ENCODE results near the gene MYO1C. TPM values are rescaled to one million over a fixed set of nuclear protein-coding genes. Genes with fewer than 3 reads are reported as not detected.
A peak's percentile ranks its signal among the peaks of the same experiment; 100 is the strongest.

Gene MYO1C
- total RNA-seq, 2 donors from 2014 or later: 175 to 184 TPM

DNA sequence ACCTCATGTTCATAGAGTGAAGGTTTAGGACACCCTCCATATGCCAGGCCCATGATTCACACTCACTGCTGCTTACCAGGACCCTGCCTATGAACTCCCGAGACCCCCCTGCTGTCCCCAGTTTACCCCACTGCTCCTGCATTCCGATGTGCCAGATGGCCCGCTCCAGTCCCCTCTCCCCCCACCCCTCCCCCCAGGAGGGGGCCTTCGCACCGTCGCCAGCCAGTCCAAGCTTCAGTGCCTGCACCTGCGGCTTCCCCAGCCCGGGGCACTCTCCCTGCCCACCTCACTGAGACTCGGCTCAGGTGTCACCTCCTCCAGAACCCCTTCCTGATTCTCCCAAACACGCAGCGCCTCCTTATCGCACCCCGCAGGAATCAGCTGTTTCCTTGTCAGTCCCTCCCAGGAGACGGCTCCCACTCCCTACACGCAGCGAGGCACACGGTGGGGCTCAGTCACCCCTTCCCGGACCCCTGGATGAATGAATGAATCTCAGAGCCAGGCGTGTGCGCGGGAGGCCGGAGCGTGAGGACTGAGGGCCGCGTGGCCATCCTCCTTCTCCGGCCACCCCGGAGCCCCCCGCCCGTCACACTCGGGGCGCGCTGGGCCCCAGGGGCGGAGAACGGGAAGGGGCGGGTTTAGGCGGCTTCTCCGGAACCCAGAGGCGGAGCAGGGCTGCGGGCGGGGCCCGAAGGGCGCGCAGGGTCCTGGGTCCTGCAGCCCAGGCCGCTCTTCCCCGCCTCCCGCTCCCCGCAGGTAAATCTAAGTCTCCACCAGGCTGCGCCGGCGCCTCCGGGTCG is 1.6 kb downstream of the MYO1C start:
- intact Hi-C loops (cut with DNase I): no loop called here
- DNase-seq (peak; percentile 85), ATAC-seq (peak; percentile 26 to 36)

- DNase-seq (no peak), ATAC-seq (no peak)
- intact Hi-C loops (cut with DNase I): no loop called here
Measured at GRCh38 chr17:1488826-1489270, 3.6 kb downstream of the MYO1C start.

DNA sequence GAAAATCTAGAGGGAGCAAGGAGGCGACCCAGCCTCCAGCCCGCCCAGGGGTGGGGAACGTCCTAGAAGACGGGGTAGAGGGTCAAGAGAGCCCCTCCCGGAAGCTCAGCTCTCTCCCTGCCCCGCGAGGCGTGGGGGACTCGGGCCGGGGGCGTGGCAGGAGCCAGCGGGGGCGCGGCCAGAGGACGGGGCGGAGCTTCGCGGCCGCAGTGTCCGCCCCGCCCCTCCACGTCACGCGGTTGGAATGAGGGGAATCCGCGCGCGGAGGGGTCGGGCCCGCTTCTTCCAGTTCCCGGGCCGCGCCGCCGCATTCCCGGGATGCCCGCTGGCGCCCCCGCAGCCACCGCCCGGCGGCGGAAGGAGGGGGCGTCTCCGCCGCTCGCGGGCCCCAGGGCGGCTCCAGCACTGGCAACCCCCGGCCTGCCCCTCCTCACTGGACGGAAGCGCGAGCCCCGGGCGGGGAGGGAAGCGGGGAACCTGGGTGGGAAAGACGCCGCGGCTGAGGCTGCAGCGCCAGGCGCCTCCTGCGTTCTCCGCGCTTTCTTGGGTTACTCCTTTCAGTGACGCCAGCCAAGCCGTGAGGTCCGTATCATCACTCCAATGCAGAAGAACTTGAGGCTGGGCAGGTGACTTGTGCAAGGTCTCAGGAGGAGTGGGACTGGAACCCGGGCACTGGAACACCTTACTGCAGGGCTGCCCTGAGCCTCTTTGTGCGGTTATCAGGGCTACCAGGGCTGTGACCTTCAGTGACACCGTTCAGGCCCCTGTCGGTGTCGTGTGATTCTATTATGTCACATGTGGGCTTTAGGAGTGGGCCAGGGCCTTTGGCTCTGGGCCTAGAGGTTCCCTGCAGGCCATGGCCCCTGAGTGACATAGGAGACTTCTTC is 4.3 kb downstream of the MYO1C start:
- DNase-seq (peak; percentile 92), ATAC-seq (peak; percentile 67 to 69)
- intact Hi-C loops (cut with DNase I): no loop called here

GRCh38 chr17:1486802-1487695 is 5.4 kb downstream of the MYO1C start:
- DNase-seq (peak; percentile 86), ATAC-seq (peak; percentile 13 to 44)
- intact Hi-C loops (cut with DNase I): no loop called here

- intact Hi-C loops (cut with DNase I): no loop called here
- peak; percentile 83 for DNase-seq
- peak; percentile 26 to 34 for ATAC-seq
Measured at GRCh38 chr17:1485423-1486376, 6.8 kb downstream of the MYO1C start.

DNA sequence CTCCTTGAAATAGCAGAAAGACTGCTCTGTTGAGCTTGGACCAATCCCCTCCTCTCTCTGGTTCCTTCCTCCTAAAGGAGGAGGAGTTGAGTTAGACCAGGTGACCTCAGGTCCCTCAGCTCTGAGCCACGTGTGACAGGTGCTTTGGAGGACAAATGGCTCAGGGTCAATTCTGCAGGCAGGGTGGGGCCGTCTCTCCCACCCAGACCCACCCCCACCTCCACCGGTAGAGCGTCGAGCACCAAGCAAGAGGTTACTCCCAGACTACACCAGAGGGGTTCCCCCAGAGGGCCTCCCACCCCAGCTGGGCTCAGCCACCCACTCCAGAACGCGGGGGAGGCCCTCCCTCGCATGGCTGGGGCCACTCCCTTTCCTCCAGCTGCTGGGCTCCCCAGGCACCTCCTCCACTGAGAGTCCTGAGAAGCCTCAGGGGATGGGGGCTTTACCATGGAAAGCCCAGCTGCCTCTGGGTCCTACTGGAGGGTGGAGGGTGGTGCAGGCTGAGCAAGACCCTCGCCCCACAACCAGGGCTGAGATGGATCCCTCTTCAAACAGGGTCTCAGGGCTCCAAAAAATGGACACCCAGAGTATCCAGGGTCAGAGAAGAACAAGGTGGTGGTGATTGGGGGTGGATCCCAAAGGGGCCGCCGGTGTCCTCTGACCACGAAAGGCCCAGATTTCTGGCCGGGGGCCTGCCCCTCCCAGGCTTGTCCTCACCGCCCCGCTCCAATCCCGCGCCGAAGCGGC is 7.6 kb downstream of the MYO1C start:
- intact Hi-C loops (cut with DNase I): no loop called here
- ATAC-seq (peak; percentile 4 to 6), DNase-seq (peak; percentile 61)

- ATAC-seq (no peak), DNase-seq (peak; percentile 51)
- intact Hi-C loops (cut with DNase I): no loop called here
Measured at GRCh38 chr17:1484060-1484535, 8.4 kb downstream of the MYO1C start.

DNA sequence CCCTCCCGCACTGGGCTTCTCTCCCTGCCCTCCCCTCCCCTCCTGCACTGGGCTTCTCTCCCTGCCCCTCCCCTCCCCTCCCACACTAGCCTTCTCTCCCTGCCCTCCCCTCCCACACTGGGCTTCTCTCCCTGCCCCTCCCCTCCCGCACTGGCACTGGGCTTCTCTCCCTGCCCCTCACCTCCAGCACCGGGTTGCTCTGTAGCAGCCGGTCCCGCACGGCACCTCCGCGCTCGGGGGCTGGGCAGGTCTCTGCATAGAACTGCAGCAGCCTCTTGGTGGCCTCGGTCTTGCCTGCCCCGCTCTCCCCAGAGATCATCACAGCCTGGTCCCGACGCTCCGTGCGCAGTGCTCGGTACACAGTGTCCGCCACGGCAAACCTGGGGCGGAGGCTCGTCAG is 9.8 kb downstream of the MYO1C start:
- intact Hi-C loops (cut with DNase I): no loop called here
- no peak for ATAC-seq
- peak; percentile 31 for DNase-seq

- ATAC-seq: no peak
- no peak for DNase-seq
- intact Hi-C loops (cut with DNase I): no loop called here
Measured at GRCh38 chr17:1481736-1482135, 10.8 kb downstream of the MYO1C start.

DNA sequence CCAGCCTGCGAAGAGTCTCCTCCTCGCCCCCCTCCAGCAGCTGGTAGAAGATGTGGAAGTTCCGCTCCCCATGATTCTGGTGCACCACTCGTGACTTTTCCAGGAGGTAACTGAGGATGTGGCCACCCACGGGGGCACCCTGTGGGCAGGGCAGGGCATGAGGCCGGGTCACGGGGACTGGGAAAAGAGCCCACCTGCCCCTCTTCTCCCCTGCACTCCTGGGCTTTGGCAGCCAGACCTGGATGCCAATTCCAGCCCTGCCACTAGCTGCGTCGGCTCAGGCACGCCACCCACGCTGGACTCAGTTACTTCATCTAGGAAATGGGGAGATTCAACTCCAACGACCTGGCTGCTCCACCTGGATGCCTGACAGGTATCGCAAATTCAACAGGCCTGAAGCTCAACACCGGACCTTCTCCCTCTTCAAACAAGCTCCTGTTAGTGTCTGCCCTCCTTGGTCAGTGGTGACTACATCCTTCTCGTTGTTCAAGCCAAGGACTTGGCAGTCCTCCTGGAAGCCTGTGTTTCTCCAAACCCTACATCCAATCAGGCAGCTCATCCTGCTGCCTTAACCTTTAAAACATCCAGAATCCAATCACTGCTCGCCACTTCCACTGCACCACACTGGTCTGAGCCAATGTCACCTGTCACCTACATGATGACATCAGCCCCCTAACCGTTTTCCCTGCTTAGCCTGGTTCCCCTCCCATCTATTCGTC is 11.6 kb downstream of the MYO1C start:
- DNase-seq (no peak), ATAC-seq (peak in 1 of 2 donors; percentile 2)
- intact Hi-C loops (cut with DNase I): no loop called here

DNA sequence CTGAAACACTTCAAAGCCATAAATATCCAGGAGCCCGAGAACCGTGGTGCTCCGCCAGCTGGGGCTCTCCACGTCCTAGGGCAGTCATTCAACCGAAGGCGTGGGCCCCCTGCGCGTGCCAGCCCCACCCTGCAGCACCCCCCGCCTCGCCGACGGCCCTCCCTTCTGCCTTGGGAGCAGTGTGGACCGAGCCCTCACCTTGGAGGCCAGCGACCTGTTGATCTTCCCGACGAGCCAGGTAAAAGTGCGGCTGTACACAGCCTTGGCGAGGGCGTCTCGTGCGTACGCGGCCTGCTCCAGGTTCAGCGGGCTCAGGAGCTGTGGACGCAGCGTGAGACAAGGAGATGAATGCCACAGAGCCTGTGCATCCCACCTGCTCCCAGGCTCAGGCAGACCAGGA is 14.1 kb downstream of the MYO1C start:
- ATAC-seq (no peak), DNase-seq (no peak)
- intact Hi-C loops (cut with DNase I): no loop called here

- peak in 1 of 2 donors; percentile 29 for ATAC-seq
- DNase-seq: peak; percentile 14
- intact Hi-C loops (cut with DNase I): no loop called here
Measured at GRCh38 chr17:1475321-1475854, 17.1 kb downstream of the MYO1C start.

- ATAC-seq: no peak
Measured at GRCh38 chr17:1474402-1475189, 17.9 kb downstream of the MYO1C start.

GRCh38 chr17:1473841-1474240 is 18.6 kb downstream of the MYO1C start:
- intact Hi-C loops (cut with DNase I): no loop called here
- ATAC-seq (no peak), DNase-seq (no peak)

More at GRCh38 chr17:1474402-1475189, 17.9 kb downstream of the MYO1C start:
- DNase-seq: peak; percentile 17
- intact Hi-C loops (cut with DNase I): no loop called here

GRCh38 chr17:1473170-1473569 is 19.3 kb downstream of the MYO1C start:
- peak; percentile 17 for DNase-seq
- intact Hi-C loops (cut with DNase I): no loop called here
- peak in 1 of 2 donors; percentile 7 for ATAC-seq

Data from left cardiac atrium (tissue), 4 donors.